Mucosa of stomach (tissue), 1 donor: Measurements from ENCODE around the gene KCNG2.

Experiments
- H3K27me3 ChIP-seq: one replicate; pipeline ENCODE4 v1.7.0; 2013; ENCODE audit warnings: mild to moderate bottlenecking, low read length; ENCODE audit not compliant: control insufficient read depth, insufficient read depth
- H3K36me3 ChIP-seq: one replicate; pipeline ENCODE4 v1.7.0; 2013; ENCODE audit warnings: low read length; ENCODE audit not compliant: control insufficient read depth, insufficient read depth
- H3K4me1 ChIP-seq: one replicate; pipeline ENCODE4 v1.7.0; 2013; ENCODE audit warnings: mild to moderate bottlenecking, low read length; ENCODE audit not compliant: control insufficient read depth, insufficient read depth
- H3K4me3 ChIP-seq: one replicate; pipeline ENCODE4 v1.7.0; 2013; ENCODE audit warnings: low read length
- H3K9ac ChIP-seq: one replicate; pipeline ENCODE4 v1.7.0; 2013; ENCODE audit warnings: mild to moderate bottlenecking, low read length, moderate library complexity
- H3K9me3 ChIP-seq: one replicate; pipeline ENCODE4 v1.7.0; 2013; ENCODE audit warnings: mild to moderate bottlenecking, low read length, moderate library complexity; ENCODE audit not compliant: control insufficient read depth
- donor health status: Pancreatic carcinoma.

Gene KCNG2

GRCh38 chr18:79849328-79850207 lies 51.8 kb downstream of the KCNG2 start:
- Histone ChIP-seq H3K4me3 (no peak overlapping the region), H3K4me1 (no peaks in the 10 kb centered on the region), H3K9ac (no peak overlapping the region), H3K27me3 (no peaks in the 10 kb centered on the region), H3K9me3 (no peaks in the 10 kb centered on the region), H3K36me3 (no peaks in the 10 kb centered on the region)

GRCh38 chr18:79850731-79851130 lies 53.0 kb downstream of the KCNG2 start:
- H3K4me1 ChIP-seq = no peaks in the 10 kb centered on the region

GRCh38 chr18:79851489-79851888 lies 53.8 kb downstream of the KCNG2 start:
- H3K36me3 ChIP-seq = no peaks in the 10 kb centered on the region
- H3K27me3 ChIP-seq = peaks cover 5% of the 10 kb centered on the region
- no peaks in the 10 kb centered on the region for H3K9me3 ChIP-seq
- H3K9ac ChIP-seq = no peak overlapping the region
- H3K4me1 ChIP-seq = no peaks in the 10 kb centered on the region
- H3K4me3 ChIP-seq = no peak overlapping the region

More at GRCh38 chr18:79850731-79851130, 53.0 kb downstream of the KCNG2 start:
- Histone ChIP-seq H3K27me3 (no peaks in the 10 kb centered on the region), H3K9ac (no peak overlapping the region), H3K9me3 (no peaks in the 10 kb centered on the region), H3K4me3 (no peak overlapping the region), H3K36me3 (no peaks in the 10 kb centered on the region)

GRCh38 chr18:79851950-79852349 lies 54.2 kb downstream of the KCNG2 start:
- Histone ChIP-seq H3K36me3 (no peaks in the 10 kb centered on the region), H3K4me1 (no peaks in the 10 kb centered on the region), H3K9ac (no peak overlapping the region), H3K27me3 (peaks cover 6% of the 10 kb centered on the region), H3K9me3 (no peaks in the 10 kb centered on the region), H3K4me3 (no peak overlapping the region)

- Histone ChIP-seq H3K36me3 (no peaks in the 10 kb centered on the region), H3K27me3 (peaks cover 6% of the 10 kb centered on the region), H3K4me1 (no peaks in the 10 kb centered on the region), H3K9ac (no peak overlapping the region), H3K9me3 (no peaks in the 10 kb centered on the region), H3K4me3 (no peak overlapping the region)
Measured at GRCh38 chr18:79852561-79853302, 55.0 kb downstream of the KCNG2 start.

GRCh38 chr18:79853303-79853992 lies 55.7 kb downstream of the KCNG2 start:
- no peaks in the 10 kb centered on the region for H3K4me1 ChIP-seq
- no peak overlapping the region for H3K9ac ChIP-seq
- H3K36me3 ChIP-seq = no peaks in the 10 kb centered on the region
- no peaks in the 10 kb centered on the region for H3K9me3 ChIP-seq
- H3K4me3 ChIP-seq = no peak overlapping the region
- peaks cover 6% of the 10 kb centered on the region for H3K27me3 ChIP-seq

GRCh38 chr18:79853993-79854364 lies 56.2 kb downstream of the KCNG2 start:
- Histone ChIP-seq H3K27me3 (peaks cover 6% of the 10 kb centered on the region), H3K36me3 (no peaks in the 10 kb centered on the region), H3K4me1 (no peaks in the 10 kb centered on the region), H3K4me3 (no peak overlapping the region), H3K9ac (no peak overlapping the region), H3K9me3 (no peaks in the 10 kb centered on the region)

GRCh38 chr18:79855147-79855933 lies 57.6 kb downstream of the KCNG2 start:
- no peaks in the 10 kb centered on the region for H3K36me3 ChIP-seq
- H3K27me3 ChIP-seq = peaks cover 6% of the 10 kb centered on the region
- H3K4me1 ChIP-seq = no peaks in the 10 kb centered on the region
- H3K4me3 ChIP-seq = no peak overlapping the region
- H3K9ac ChIP-seq = no peak overlapping the region
- no peaks in the 10 kb centered on the region for H3K9me3 ChIP-seq

- H3K9ac ChIP-seq = no peak overlapping the region
Measured at GRCh38 chr18:79856119-79857007, 58.6 kb downstream of the KCNG2 start.

GRCh38 chr18:79857082-79857671 lies 59.4 kb downstream of the KCNG2 start:
- Histone ChIP-seq H3K27me3 (peaks cover 6% of the 10 kb centered on the region), H3K4me3 (no peak overlapping the region), H3K4me1 (no peaks in the 10 kb centered on the region), H3K9me3 (no peaks in the 10 kb centered on the region), H3K36me3 (no peaks in the 10 kb centered on the region), H3K9ac (no peak overlapping the region)

More at GRCh38 chr18:79856119-79857007, 58.6 kb downstream of the KCNG2 start:
- Histone ChIP-seq H3K4me1 (no peaks in the 10 kb centered on the region), H3K36me3 (no peaks in the 10 kb centered on the region), H3K4me3 (no peak overlapping the region), H3K9me3 (no peaks in the 10 kb centered on the region), H3K27me3 (peaks cover 6% of the 10 kb centered on the region)
